DND-41 (cell line): Measurements from ENCODE around the gene TALDO1.

Experiments
- EZH2 ChIP-seq: IDR thresholded peaks from 3 replicates; pipeline ENCODE4 v1.6.1; 2012; ENCODE audit warnings: borderline replicate concordance, low read depth, mild to moderate bottlenecking, moderate library complexity, low read length, inconsistent platforms; ENCODE audit not compliant: severe bottlenecking
- TF ChIP-seq, protein P1 (sequence below): IDR thresholded peaks from 2 replicates; pipeline ENCODE4 v1.5.1; 2012; ENCODE audit warnings: borderline replicate concordance, low read length, moderate library complexity, mild to moderate bottlenecking; ENCODE audit not compliant: poor library complexity, severe bottlenecking; ENCODE audit errors: extremely low read depth

DNA sequence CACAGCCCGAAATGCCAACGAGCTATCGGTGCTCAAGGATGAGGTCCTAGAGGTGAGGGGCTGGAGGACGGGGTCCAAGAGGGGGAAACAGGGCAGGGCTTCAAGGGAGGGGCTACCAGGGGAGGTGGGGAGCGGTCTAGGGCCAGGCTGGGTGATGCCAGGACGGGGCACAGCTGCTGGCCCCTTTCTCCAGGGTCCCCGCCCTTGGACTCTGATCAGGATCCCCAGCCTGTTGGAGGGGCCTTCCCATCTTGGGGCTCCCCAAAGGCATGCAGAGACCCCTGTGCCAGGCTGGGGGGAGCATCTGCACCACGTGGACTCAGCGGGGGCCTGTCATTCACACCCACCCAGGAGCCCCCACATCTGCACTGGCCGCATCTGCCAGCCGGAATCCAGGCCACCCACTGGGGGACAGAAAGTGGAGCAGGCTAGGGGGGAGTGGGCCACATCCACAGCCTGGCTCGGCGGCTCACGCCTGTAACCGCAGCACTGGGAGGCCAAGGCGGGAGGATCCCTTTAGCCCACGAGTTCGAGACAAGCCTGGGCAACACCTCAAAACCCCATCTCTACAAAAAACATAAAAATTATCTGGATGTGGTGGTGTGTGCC lies 22.4 kb upstream of the TALDO1 start:
- TF ChIP-seq, protein P1, sequence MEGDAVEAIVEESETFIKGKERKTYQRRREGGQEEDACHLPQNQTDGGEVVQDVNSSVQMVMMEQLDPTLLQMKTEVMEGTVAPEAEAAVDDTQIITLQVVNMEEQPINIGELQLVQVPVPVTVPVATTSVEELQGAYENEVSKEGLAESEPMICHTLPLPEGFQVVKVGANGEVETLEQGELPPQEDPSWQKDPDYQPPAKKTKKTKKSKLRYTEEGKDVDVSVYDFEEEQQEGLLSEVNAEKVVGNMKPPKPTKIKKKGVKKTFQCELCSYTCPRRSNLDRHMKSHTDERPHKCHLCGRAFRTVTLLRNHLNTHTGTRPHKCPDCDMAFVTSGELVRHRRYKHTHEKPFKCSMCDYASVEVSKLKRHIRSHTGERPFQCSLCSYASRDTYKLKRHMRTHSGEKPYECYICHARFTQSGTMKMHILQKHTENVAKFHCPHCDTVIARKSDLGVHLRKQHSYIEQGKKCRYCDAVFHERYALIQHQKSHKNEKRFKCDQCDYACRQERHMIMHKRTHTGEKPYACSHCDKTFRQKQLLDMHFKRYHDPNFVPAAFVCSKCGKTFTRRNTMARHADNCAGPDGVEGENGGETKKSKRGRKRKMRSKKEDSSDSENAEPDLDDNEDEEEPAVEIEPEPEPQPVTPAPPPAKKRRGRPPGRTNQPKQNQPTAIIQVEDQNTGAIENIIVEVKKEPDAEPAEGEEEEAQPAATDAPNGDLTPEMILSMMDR, result no peak
- no peak for TF ChIP-seq EZH2
